ENCODE results near the gene URAD.
"Not testable (repeated sequence)": the region's sequence is repeated elsewhere in the genome, so short reads cannot be mapped to it uniquely, and the experiment has no call there.

Gene URAD, protein sequence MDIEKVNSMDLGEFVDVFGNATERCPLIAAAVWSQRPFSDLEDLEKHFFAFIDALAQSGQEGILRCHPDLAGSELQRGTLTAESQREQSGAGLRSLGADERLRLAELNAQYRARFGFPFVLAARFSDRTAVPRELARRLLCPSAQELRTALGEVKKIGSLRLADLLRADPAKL

DNA sequence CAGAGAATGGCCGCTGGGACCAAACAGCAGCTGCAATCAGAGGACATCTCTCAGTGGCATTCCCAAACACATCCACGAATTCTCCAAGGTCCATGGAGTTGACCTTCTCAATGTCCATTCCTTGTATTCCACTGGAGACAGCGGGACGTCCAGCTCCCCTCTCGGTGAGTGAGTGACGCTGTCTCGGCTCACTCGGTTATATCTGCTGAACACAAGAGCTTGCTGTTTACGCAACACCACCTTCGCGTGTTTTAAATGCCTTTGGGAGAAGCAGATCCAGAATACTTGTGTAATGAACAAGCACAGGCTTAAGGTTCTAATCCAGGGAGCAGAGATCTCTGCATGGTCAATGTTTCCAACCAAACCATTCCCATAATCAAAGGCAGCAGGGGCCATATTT, at the start of gene URAD:
Gene URAD (minus strand): TSS at position 174 of the 400 bp plus-strand sequence. CDS start 56 bp downstream, at position 118.
- no peak for DNase-seq
- no peak for ATAC-seq
- Mint-ChIP-seq H3K27ac (no peak within 1 kb of the TSS), H3K9me3 (no peaks in the 10 kb centered on the region), H3K4me3 (no peak within 1 kb of the TSS), H3K4me1 (no peaks in the 10 kb centered on the region), H3K27me3 (peaks cover 32% of the 10 kb centered on the region)

DNA sequence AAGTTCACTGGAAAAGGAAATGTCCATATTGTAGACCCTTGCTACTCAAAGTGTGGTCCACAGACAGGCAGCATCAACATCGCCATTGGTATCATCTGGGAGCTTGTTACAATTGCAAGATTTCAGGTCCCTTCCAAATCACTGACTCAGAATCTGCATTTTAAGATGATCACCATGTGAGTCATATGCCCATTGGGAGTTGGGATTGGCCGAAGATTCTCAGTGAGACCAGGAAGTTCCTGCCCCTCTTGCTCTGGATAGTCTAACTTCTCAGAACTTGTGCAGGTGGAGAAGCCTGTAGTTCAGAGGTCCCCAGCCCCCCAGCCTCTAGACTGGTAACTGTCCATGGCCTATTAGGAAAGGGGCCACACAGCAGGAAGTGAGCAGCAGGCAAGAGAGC, 48.9 kb upstream of the URAD start:
- no peak overlapping the region for H3K4me3 Mint-ChIP-seq
- ATAC-seq: peak; percentile 15
- no peak for DNase-seq
- no peaks in the 10 kb centered on the region for H3K9me3 Mint-ChIP-seq
- H3K27me3 Mint-ChIP-seq: peaks cover 25% of the 10 kb centered on the region
- no peak overlapping the region for H3K27ac Mint-ChIP-seq
- peaks cover 10% of the 10 kb centered on the region for H3K4me1 Mint-ChIP-seq

DNA sequence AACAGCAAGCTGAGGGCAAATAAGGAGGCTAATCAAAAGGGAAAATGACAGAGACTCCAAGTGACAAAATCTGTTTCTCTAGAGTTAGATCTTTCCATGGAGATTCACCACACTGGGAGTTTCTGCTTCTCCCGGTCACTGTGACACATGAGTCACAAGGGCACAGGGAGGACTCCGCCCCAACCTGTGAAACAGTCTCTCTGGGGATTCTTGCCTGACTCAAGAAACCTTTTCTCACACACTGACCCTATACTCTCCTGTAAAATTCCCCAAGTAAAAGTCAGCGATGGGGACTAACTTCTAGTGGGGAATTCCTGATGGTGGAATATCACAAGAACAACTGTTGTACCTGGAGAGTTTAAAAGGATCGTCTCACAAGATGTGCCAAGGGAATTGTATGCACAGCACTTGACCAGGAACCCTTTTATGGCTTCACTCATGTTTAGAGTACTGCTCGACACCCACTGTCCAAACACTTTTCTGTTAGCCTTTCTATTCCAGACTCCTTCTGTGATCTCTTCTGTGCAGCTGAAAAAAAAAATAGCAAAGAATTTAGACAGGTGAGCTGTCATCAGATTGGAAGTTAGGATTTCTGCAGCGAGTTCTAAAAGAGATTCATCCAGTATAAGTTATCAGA, 46.8 kb upstream of the URAD start:
- Mint-ChIP-seq H3K9me3 (no peaks in the 10 kb centered on the region), H3K27me3 (peaks cover 38% of the 10 kb centered on the region), H3K27ac (no peak overlapping the region), H3K4me3 (no peak overlapping the region), H3K4me1 (peaks cover 28% of the 10 kb centered on the region)
- no peak for DNase-seq
- ATAC-seq: no peak

DNA sequence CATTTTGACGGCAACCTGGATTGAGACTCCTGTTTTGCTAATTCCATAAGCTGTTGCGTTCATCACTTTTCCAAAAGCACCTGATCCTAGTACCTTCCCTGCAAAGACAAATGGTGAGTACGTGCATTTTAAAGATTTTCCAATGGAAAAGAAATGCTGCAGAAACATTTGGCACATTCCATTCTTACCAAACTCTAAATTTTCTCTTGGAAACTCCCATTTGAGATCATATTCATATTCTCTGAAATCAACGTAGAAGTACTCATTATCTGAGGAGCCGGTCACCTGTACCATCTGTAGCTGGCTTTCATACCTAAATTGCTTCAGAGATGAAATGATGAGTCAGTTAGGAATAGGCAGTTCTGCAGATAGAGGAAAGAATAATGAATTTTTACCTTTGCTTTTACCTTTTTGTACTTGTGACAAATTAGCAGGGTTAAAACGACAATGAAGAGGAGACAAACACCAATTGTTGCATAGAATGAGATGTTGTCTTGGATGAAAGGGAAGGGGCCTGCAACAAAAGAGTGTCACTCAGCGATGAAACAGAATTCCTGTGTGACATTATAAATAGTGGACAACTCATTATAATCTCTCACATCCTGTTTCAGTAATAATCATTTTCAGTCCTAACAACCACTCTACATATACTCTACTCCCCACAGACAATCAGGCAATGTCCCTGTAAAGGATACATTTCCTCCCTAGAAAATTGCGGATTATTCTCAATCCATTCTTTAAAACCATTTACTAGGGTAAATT, 45.6 kb upstream of the URAD start:
- Mint-ChIP-seq H3K4me3 (no peak overlapping the region), H3K4me1 (peaks cover 28% of the 10 kb centered on the region), H3K27ac (no peak overlapping the region), H3K9me3 (no peaks in the 10 kb centered on the region), H3K27me3 (peaks cover 38% of the 10 kb centered on the region)
- DNase-seq: no peak
- no peak for ATAC-seq

DNA sequence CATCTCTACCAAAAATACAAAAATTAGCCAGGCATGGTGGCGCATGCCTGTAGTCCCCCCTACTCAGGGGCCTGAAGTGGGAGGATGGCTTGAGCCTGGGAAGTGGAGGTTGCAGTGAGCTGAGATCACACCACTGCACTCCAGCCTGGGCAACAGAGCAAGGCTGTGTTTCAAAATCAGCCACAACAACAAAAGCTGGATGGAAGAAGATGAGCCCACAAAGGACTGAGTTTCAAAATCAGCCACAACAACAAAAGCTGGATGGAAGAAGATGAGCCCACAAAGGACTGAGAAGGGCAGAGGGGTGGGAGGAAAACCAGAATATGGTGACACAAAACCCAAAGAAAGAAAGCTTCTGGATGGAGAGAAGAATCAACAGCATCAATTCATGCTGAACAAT, 43.9 kb upstream of the URAD start:
- H3K9me3 Mint-ChIP-seq, H3K4me3 Mint-ChIP-seq, DNase-seq: not testable (repeated sequence)
- Mint-ChIP-seq H3K27me3 (peaks cover 30% of the 10 kb centered on the region), H3K4me1 (peaks cover 34% of the 10 kb centered on the region), H3K27ac (peak overlapping the region in 1 of 2 donors; percentile 21)
- ATAC-seq: peak; percentile 37

DNA sequence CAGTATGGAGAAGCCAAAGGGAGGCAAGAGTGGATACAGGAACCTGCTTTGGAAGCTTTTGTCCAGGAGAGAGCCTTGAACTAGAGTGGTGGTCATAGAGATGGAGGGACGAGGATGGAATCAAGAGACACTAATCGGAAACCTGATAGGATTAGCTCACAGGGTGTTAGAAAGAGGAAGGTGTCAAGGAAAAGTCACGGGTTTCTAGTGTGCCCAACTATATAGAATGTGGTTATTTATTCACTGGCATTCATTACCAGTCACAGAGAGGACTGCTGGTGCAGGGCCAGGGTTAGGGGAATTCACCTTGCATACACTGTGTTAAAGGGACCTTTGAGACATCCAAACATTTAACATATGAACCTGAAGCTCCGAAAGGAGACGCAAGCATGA, 43.4 kb upstream of the URAD start:
- Mint-ChIP-seq H3K4me1 (peaks cover 35% of the 10 kb centered on the region), H3K4me3 (no peak overlapping the region), H3K27ac (no peak overlapping the region), H3K9me3 (no peaks in the 10 kb centered on the region), H3K27me3 (peaks cover 30% of the 10 kb centered on the region)
- no peak for DNase-seq
- ATAC-seq: peak; percentile 26

DNA sequence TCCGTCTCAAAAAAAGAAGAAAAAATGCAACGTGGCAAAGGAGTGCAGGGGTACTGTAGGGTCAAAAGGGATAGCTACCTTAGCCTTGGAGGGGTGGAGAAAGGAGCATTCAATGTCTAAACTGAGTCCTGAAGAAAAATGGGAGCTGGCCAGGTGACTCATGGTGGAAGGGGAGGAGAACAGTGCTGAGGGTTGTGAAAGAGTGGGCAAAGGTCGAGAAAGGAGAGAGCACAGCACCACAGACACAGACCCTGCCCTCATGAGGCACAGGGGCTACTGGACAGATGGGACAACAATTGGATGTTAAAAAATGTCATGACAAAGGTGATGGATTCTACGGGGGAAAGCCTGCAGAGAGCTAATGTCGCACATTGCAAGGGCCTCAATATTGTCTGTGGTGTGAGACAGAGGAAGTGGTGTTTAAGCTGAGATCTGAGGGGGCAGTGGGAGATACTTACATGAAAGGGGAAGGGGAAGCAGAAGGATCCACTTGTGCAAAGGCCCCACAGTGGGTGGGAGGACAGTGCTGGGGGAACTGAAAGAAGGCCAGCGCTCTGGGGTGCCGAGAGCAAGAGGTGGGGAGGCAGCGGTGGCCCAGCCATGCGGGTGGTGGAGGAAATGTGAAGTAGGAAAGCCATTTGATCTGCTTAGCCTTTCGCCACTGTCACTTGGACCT, 42.9 kb upstream of the URAD start:
- no peak for DNase-seq
- H3K4me1 Mint-ChIP-seq: peaks cover 35% of the 10 kb centered on the region
- ATAC-seq: no peak
- peak overlapping the region in 1 of 2 donors; percentile 5 for H3K4me3 Mint-ChIP-seq
- no peak overlapping the region for H3K27ac Mint-ChIP-seq
- H3K9me3 Mint-ChIP-seq: no peaks in the 10 kb centered on the region
- peaks cover 30% of the 10 kb centered on the region for H3K27me3 Mint-ChIP-seq

DNA sequence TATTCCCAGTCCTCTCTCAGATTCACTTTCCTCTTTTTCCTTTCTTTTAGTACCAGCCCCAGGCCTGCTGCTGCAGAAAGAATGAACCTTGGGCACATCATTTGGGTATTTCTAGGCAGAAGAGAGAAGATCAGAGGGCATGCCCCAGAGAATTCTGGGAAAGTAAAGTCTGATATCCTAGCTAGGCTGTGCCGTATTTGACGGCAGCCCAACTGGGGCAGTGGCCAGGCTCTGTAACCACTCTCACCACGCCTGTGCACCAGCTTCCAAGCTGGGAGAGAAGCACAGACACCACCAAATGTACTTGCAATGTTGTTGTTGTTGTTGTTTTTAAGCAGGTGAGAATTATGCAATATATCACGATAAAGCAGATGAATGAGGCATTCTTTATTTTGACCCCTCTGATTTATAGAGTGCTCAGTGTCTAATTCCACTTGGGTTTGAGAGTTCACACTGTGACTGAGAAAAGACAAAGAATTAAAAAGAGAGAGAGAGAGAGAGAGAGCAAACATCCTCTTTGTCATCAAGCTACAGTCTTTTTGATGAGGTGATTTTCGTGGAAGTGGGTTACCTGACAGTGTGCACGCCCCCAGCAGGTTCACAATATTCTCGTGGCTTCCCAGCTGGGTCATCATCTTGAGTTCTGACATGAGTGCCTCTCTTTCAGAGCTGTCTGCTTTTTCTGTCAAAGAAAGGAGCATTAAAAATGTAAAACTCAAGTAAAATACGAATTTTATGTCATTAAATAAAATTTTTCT, 39.3 kb upstream of the URAD start:
- peaks cover 13% of the 10 kb centered on the region for H3K27me3 Mint-ChIP-seq
- no peaks in the 10 kb centered on the region for H3K9me3 Mint-ChIP-seq
- H3K27ac Mint-ChIP-seq: peak overlapping the region in 1 of 2 donors; percentile 85
- peak overlapping the region in 1 of 2 donors; percentile 16 for H3K4me3 Mint-ChIP-seq
- ATAC-seq (peak; percentile 43), DNase-seq (no peak)
- H3K4me1 Mint-ChIP-seq: peaks cover 29% of the 10 kb centered on the region

DNA sequence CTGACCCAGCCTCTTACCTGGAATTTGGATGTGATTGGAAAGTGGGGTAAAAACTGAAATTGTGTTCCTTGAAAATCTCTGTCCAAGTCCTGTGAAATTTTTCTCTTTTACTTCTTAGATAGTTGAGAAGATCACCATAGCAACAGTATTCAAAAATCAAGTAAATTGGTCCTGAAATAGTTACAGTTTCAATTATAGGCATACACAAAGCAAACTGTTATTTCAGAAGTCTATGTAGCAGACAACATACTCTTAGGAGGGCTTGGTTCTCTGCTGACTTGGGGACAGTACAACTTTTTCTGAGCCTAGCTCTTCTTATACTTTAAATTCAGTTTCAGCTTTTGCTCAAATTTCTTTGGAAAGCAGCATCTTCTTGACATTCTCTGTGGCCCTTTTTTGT, 38.6 kb upstream of the URAD start:
- DNase-seq: no peak
- peaks cover 13% of the 10 kb centered on the region for H3K27me3 Mint-ChIP-seq
- no peak overlapping the region for H3K27ac Mint-ChIP-seq
- no peak for ATAC-seq
- H3K4me1 Mint-ChIP-seq: peaks cover 22% of the 10 kb centered on the region
- H3K9me3 Mint-ChIP-seq: no peaks in the 10 kb centered on the region
- no peak overlapping the region for H3K4me3 Mint-ChIP-seq

DNA sequence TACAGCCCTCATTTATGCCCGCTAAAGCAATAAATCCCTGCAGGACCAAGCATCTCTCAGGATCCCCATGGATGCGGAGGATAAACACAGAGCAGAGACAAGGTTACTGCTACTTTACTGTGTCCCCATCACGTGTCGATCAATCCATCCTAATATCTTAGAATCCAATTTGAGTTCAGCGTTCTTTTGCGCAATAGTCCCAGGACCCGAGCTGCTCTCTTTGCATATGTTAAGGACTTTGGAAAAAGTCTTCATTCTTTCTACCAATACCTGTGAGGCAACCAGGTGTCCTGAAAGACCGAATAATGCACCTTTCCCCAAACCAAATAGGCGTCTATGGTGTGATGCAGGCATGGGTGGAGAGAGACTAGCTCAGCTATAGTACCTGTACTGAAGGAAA, 38.0 kb upstream of the URAD start:
- H3K27me3 Mint-ChIP-seq: peaks cover 9% of the 10 kb centered on the region
- no peaks in the 10 kb centered on the region for H3K9me3 Mint-ChIP-seq
- H3K4me3 Mint-ChIP-seq: no peak overlapping the region
- ATAC-seq (no peak), DNase-seq (no peak)
- peaks cover 16% of the 10 kb centered on the region for H3K4me1 Mint-ChIP-seq
- H3K27ac Mint-ChIP-seq: no peak overlapping the region

DNA sequence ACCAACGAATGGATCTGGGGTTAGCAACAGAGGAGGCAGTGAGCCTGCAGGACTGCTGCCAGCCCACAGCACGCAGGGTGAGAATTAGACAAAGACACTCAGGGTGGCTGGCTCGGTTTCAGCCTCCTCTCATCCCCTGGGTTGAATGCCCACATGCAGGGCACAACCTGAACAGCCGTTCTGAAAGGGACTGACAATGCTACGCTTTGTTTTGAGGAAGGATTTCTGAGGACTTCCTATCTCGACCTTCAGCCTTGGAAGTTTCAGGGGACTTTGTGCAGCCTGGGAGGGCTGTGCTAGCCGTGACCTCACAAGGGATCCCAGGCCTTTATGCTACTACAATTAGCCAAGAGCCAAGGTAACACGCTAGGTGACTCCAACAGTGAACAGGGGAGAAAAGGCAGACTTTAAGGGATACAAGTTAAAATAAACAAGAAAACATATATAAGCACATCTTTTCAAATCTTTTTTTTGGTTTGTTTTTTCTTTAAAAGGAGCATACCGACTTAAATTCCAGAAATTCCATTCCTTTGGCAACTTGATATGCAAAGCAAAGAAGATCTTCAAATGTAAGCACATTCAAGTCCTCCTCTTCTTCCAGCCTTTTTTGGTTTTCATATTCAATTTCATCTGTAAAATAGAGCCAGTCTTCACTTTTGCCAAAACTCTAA, 34.5 kb upstream of the URAD start:
- H3K9me3 Mint-ChIP-seq: no peaks in the 10 kb centered on the region
- H3K4me1 Mint-ChIP-seq: peaks cover 7% of the 10 kb centered on the region
- no peak overlapping the region for H3K4me3 Mint-ChIP-seq
- ATAC-seq: no peak
- H3K27ac Mint-ChIP-seq: no peak overlapping the region
- peaks cover 1% of the 10 kb centered on the region for H3K27me3 Mint-ChIP-seq
- no peak for DNase-seq

DNA sequence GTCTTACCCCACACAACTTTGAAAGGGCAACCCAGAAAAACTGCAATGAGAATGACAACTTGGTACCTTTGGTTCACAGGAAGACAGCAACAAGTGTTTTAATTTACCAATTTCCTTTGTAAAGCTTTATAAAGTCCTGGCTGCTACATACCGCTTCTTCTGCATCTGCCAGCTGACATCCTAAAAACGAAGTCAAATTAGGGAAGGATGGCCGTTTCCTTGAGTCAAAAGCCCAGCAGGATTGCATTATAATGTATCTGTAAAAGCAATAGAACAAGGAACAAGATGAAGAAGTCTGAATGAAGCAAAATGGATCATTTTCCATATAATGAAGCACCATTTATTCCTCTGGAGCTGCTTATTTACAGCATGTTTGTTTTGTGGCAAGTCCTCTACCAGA, 25.8 kb upstream of the URAD start:
- peaks cover 13% of the 10 kb centered on the region for H3K4me1 Mint-ChIP-seq
- H3K27ac Mint-ChIP-seq: no peak overlapping the region
- no peak for ATAC-seq
- no peaks in the 10 kb centered on the region for H3K9me3 Mint-ChIP-seq
- no peak overlapping the region for H3K4me3 Mint-ChIP-seq
- no peak for DNase-seq
- H3K27me3 Mint-ChIP-seq: peaks cover 32% of the 10 kb centered on the region

DNA sequence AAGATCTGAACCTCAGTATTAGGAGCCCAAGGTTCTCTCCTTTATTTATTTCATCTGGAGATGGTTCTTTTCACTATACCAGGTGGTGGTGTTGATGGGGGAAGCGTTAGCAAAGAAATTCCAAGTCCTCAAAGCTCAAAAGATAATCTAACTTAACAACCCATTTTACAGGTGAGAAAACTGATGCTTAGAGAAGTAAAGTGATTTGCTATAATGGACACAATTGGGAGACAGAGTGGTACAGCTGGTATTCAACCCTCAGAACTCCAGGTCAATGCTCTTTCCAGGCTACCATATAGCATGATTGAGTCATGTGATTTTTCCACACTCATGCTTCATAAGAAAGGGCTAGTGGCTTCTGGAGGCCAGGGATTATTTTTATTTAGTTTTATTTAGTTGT, 25.0 kb upstream of the URAD start:
- DNase-seq (no peak), ATAC-seq (no peak)
- Mint-ChIP-seq H3K27me3 (peaks cover 32% of the 10 kb centered on the region), H3K9me3 (no peaks in the 10 kb centered on the region), H3K4me3 (no peak overlapping the region), H3K27ac (no peak overlapping the region), H3K4me1 (peaks cover 13% of the 10 kb centered on the region)

DNA sequence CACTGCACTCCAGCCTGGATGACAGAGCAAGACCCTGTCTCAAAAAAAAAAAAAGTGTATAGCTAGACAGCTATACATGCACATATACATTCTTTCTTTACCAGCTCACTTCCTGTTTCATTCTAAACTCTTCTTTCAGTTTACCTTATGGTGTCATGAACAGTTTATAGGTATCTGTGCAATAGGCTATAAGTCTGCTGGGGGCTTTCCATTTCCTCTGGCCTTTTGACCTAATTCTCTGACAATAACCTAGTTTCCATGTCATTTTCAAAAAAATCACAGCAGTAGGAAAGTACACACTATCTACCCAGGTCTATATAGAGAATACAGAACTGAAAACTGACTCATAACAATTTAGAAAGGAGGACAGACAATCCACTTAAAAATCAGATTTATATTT, 24.4 kb upstream of the URAD start:
- Mint-ChIP-seq H3K27me3 (peaks cover 33% of the 10 kb centered on the region), H3K9me3 (no peaks in the 10 kb centered on the region), H3K4me3 (no peak overlapping the region), H3K4me1 (peaks cover 13% of the 10 kb centered on the region), H3K27ac (no peak overlapping the region)
- peak; percentile 75 for ATAC-seq
- DNase-seq: no peak

DNA sequence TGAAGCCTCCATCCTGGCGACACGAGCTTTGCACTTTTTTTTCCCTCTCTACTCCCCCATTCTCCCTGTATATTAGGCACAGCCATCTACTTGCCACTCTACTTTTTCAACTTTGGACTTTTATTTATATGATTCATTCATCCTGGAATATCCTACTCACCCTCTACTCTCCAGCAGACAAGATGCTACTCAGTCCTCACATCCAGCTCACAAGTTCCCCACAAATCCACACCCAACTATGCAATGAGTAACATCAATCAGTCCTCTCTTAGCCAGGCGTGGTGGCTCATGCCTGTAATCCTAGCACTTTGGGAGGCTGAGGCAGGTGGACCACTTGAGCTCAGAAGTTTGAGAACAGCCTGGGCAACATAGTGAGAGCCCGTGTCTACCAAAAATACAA, 23.9 kb upstream of the URAD start:
- no peak for DNase-seq
- Mint-ChIP-seq H3K27me3 (peaks cover 32% of the 10 kb centered on the region), H3K9me3 (no peaks in the 10 kb centered on the region), H3K27ac (peak overlapping the region in 1 of 2 donors; percentile 27), H3K4me3 (no peak overlapping the region), H3K4me1 (peaks cover 13% of the 10 kb centered on the region)
- no peak for ATAC-seq

Data from stimulated activated naive CD8-positive, alpha-beta T cell treated with anti-CD3 and anti-CD28 coated beads, Interleukin-15, amount 100 ng/mL, for 72 hours (primary cell).